DMS153 (cell line): ENCODE results near the gene STPG4.
"Not testable (repeated sequence)": the region's sequence is repeated elsewhere in the genome, so short reads cannot be mapped to it uniquely, and the experiment has no call there.

Experiments
- DNase-seq: peaks from one replicate; lab custom pipeline; 2025; lab: John Stamatoyannopoulos, UW

Gene STPG4

GRCh38 chr2:47172922-47173695, 18.0 kb upstream of the STPG4 start:
- DNase-seq: no peak

DNA sequence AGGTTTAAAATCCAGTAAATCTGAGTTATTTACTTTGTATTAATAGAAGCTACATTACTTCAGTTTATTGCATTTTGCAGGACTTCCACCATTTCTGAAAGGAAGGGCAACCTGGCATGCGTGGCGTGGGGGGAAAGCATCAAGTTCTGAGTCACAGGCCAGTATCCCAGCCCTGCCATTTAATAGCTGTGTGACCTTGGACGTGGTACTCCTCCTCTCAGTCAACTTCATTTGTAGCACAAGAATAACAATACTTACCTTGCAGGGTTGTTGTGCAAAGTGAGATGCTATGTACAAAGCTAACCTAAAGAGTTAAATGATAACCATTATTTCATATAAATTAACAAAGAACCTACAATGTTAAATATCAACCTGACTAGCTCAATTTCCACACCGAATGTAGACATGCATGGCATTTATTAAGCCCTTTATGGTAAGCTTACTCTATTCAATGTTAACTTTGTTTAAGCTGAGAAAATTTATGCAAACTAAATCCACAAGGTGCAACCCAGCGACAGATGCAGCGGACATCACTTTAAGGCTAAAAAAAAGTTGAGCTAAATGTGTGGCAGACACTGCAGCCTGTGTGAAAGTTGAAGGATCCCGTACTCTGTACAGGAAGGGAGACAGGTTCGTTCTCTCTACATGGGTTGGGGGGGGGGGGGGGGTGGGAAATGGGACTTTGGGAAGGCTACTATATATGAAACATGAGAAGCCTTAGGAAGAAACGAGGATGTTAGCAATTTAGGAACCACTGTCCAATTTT, 17.2 kb upstream of the STPG4 start:
- no peak for DNase-seq

DNA sequence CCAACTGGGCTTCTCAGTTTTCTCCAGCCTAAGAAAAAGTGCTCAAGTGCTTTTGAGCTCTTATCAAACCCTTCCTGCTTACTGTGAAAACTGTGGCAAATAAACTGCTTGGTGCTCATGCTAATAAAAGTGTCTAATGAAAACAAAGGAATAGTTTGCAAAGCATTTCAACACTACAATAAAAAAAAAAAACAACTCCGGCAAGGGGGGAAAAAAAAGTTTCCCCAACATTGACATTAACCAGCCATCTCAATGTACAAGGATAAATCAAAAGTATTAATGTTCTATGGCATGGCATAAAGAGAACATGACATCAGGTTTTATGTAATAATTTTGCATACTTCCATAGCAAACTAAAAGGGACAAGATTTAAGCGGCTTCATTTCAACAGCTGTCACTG, 14.7 kb upstream of the STPG4 start:
- DNase-seq: no peak

DNA sequence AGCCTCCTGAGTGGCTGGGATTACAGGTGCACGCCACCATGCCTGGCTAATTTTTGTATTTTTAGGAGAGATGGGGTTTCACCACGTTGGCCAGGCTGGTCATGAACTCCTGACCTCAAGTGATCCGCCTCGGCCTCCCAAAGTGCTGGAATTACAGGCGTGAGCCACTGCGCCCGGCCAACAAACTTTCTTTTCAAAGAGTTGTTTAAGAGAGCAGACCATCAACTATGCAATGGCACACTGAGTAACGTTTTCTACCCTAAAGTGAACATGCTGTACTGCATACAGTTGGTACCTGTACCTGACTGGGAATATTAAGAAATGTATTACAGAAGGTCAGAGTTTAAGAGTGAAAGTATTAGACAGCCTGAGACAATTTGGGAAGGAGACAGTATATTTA, 13.8 kb upstream of the STPG4 start:
- DNase-seq: not testable (repeated sequence)

GRCh38 chr2:47167149-47167548, 12.0 kb upstream of the STPG4 start:
- no peak for DNase-seq

DNA sequence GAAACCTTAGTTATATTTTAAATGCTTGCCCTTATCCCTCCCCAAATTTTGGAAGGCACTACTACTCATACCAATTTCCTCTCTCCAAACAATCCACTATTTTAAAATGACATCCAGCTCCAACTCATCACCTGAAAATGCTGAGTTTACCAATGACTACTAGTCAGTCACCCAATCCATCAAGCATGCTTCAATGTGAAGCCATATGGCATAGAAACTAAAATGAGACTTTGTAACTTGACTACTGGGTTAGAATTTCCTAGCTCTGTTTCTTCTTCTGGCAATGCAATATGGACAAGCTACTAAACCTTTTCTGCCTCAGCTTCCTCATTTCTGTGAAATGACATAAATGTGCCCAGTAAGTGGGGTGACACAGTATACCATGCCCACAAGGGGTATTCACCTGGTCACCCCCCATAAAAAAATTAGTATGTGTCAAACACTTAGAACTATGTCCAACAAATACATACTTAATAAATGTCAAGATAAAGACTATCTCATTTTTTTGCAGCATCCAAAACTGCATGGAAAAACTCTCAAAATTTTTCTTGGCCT, 10.0 kb upstream of the STPG4 start:
- DNase-seq: no peak

- no peak for DNase-seq
Measured at GRCh38 chr2:47162780-47163179, 7.7 kb upstream of the STPG4 start.

- no peak for DNase-seq
Measured at GRCh38 chr2:47161475-47161874, 6.4 kb upstream of the STPG4 start.

DNA sequence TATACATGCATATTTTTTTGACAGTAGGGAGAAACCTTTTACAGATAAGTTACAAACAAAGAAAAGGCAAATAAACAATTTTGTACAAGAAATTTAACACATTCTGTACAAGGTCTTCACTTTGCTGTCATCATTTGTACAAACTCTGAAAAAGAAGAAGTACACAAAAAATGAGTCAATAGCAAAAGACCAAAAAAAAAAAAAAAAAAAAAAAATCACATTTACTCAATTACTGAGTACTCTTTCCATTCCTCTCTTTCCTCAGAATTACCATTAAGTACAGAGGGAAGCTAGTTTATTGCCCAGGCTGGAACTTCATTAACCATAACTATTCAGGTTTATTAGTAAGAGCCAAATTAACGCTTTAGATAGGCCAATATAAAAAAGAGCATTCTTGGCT, 5.6 kb upstream of the STPG4 start:
- DNase-seq: no peak

- DNase-seq: no peak
Measured at GRCh38 chr2:47160211-47160610, 5.1 kb upstream of the STPG4 start.

DNA sequence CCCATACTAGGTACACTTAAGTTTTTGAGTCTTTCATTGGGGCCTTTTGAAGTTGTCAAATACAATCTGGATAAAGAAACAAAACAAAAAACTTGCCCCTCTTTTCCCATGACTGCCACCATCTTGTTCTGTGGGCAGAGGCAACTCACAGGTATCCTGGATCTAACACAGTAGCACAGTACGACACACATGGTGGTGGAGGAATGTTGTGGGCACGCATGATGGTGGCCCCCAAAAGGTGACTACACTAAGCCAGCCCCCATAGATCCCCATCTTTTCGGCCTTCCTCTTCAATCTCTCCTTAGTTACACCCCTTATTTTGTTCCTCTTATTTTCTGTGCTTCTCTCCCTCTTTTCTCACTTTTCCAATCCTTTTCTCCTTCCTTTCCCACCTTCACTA, 4.5 kb upstream of the STPG4 start:
- no peak for DNase-seq

DNA sequence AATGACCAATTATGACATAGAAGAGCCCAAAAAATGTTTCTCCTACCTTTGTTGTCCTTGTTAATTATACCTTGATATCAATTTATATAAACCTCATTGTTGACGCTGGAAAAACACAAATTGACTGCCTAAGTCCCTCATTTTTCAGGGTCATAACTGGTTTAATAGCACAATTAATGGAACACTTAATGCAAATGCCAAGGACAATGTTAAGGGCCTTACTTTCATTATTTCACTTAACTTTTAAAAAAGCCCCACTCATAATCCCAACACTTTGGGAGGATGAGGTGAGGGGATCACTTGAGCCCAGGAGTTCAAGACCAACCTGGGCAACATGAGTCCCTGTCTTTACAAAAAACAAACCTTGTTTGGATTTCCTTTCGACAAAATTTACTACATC, 3.5 kb upstream of the STPG4 start:
- DNase-seq: no peak

DNA sequence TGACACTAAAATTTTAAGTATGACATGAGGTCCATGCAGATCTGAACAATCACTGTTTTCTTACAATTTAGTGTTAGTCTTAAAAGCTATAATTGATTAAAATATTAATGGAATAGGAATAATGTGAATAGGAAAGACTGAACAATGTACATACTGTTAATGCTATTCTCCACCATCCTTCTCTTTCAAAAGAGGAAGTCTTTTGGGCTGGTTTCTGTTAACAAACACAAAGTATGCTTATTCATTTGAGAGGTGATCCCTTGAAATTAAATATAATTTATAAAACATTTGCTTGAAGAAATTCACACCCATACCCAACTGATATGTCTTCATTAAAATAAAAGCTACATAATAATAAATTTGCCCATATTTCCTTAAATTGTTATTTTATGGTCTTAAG, 2.3 kb downstream of the STPG4 start:
- no peak for DNase-seq

GRCh38 chr2:47150175-47150574, 4.9 kb downstream of the STPG4 start:
- DNase-seq: no peak

- no peak for DNase-seq
Measured at GRCh38 chr2:47147021-47147420, 8.1 kb downstream of the STPG4 start.

DNA sequence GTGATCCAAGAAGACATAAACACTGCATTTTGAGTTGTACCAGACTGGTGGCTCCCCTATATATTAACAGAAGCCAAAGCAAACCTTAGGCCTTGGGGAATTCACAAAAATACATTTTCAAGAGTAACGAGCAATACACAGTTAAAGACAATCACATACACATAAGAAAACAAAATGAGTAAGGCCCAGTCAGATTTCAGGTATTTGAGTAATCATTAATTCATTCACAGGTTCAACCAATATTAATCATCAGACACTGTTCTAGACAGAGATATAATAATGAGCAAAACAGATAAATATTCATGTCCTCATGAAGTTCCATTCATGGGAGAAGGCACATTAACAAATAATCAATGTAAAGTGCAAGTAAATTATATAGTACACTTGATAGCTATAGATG, 9.6 kb downstream of the STPG4 start:
- no peak for DNase-seq

- no peak for DNase-seq
Measured at GRCh38 chr2:47141520-47141919, 13.6 kb downstream of the STPG4 start.

- DNase-seq: no peak
Measured at GRCh38 chr2:47134386-47135090, 20.6 kb downstream of the STPG4 start.

- no peak for DNase-seq
Measured at GRCh38 chr2:47133046-47133445, 22.1 kb downstream of the STPG4 start.

DNA sequence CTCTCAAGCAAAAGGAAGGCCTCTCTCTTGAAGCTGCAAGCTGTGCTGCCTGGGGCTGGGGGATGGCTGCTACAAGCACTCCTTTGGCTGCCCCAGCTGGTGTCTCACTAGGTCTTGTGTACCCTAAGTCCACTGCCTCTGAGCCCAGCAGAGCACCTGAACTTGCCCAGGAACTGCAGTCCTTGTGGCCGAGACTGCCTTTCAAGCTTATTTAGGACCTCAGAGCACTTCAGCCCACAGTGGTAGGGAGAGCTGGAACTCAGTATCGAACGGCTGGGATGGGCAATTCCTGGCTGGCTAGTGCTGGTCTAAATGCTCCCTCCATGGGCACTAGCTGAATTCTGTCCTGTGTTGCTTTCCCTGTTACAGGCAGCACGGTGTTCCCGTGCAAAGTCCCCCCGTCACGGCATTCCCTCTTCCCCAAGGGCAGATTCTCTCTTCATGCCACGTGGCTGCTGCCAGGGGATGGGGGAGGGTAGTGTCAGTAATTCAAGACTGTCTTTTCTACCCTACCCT, 25.9 kb downstream of the STPG4 start:
- DNase-seq: no peak

GRCh38 chr2:47128705-47129104, 26.4 kb downstream of the STPG4 start:
- no peak for DNase-seq

DNA sequence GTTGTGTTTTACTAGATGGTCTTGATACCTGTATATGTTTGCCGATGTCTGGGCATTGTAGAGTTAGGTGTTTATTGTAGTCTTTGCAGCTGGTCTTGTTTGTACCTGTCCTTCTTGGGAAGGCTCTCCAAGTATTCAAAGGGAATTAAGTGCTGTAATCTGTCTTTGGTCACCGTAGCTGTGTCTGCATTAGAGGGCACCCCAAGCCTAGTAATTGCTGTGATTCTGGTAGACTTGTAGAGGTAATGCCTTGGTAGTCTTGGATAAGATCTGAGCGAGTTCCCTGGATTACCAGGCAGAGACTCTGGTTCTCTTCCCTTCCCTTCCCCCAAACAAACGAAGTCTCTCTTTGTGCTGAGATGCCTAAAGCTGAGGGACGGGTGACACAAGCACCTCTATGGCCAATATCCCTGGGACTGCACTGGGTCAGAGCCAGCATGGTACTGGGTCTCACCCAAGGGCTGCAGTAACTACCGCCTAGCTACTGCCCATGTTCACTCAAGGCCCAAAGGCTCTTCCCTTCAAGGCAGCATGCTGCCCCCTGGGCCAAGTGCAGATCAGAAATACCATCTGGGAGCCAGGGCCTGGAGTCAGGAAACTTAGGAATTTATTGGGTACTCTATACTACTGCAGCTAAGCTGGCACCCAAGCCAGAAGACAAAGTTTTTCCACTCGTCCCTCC, 27.1 kb downstream of the STPG4 start:
- no peak for DNase-seq
